IPS-20b (cell line): ENCODE data around the gene IMPDH2.

ENCODE experiments used
- H3K27ac ChIP-seq: one replicate; pipeline ENCODE4 v1.5.1; 2013; ENCODE audit warnings: low read length
- H3K27me3 ChIP-seq: 2 replicates; pipeline ENCODE4 v1.6.1; 2013; ENCODE audit warnings: mild to moderate bottlenecking, low read length, inconsistent platforms; ENCODE audit not compliant: insufficient read depth
- H3K36me3 ChIP-seq: 2 replicates; pipeline ENCODE4 v1.6.1; 2013; ENCODE audit warnings: low read depth, mild to moderate bottlenecking, inconsistent platforms, low read length, moderate library complexity; ENCODE audit not compliant: insufficient read depth
- H3K4me1 ChIP-seq: 2 replicates; pipeline ENCODE4 v1.6.1; 2013; ENCODE audit warnings: mild to moderate bottlenecking, control low read depth, inconsistent platforms, low read length, moderate library complexity; ENCODE audit not compliant: insufficient read depth
- H3K4me3 ChIP-seq: 2 replicates; pipeline ENCODE4 v1.5.1; 2013; ENCODE audit warnings: mild to moderate bottlenecking, low read length, inconsistent platforms
- H3K9ac ChIP-seq: 2 replicates; pipeline ENCODE4 v1.6.1; 2013; ENCODE audit warnings: low read depth, mild to moderate bottlenecking, inconsistent platforms, low read length, moderate library complexity
- H3K9me3 ChIP-seq: 2 replicates; pipeline ENCODE4 v1.6.1; 2013; ENCODE audit warnings: mild to moderate bottlenecking, low read depth, low read length, inconsistent platforms; ENCODE audit not compliant: insufficient read depth

Gene IMPDH2

GRCh38 chr3:48989126-48989795 is 39.9 kb downstream of the IMPDH2 start:
- Histone ChIP-seq H3K9ac (peak overlapping the region; percentile 85), H3K27ac (peak overlapping the region; percentile 78), H3K9me3 (no peaks in the 10 kb centered on the region), H3K4me3 (peak overlapping the region; percentile 91), H3K27me3 (no peaks in the 10 kb centered on the region), H3K36me3 (peaks cover 21% of the 10 kb centered on the region), H3K4me1 (peaks cover 13% of the 10 kb centered on the region)

GRCh38 chr3:48985831-48986376 is 43.3 kb downstream of the IMPDH2 start:
- Histone ChIP-seq H3K4me1 (peaks cover 6% of the 10 kb centered on the region; the same call in 1 of the 2 replicates), H3K27ac (no peak overlapping the region), H3K4me3 (no peak overlapping the region), H3K9me3 (no peaks in the 10 kb centered on the region), H3K9ac (no peak overlapping the region), H3K27me3 (no peaks in the 10 kb centered on the region), H3K36me3 (peaks cover 52% of the 10 kb centered on the region)

- peaks cover 63% of the 10 kb centered on the region for H3K36me3 ChIP-seq
These were observed 44.5 kb downstream of the IMPDH2 start for GRCh38 chr3:48984663-48985062.

DNA sequence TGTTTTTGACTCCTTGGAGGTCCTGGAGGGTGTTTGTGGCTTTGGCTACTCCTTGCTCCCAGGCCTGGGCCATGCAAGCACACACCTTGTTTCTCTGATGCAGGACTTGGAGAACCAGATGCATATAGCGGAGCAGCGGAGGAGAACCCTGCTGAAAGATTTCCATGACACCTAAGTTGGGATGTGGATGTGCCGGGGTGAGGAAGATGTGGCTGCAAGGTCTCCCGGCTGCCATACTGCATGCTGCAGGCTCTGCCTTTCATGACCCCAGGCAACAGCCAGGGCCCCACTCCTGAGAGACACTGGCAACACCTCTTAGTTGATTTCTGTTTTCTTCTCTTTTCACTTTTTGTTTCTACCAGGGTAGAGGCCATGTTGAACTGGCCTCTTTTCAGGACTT is 46.1 kb downstream of the IMPDH2 start:
- Histone ChIP-seq H3K9me3 (no peaks in the 10 kb centered on the region), H3K4me1 (no peaks in the 10 kb centered on the region), H3K27me3 (no peaks in the 10 kb centered on the region), H3K36me3 (peaks cover 76% of the 10 kb centered on the region), H3K4me3 (no peak overlapping the region), H3K27ac (no peak overlapping the region), H3K9ac (no peak overlapping the region)

More at GRCh38 chr3:48984663-48985062, 44.5 kb downstream of the IMPDH2 start:
- Histone ChIP-seq H3K9ac (no peak overlapping the region), H3K27ac (no peak overlapping the region), H3K4me3 (no peak overlapping the region), H3K4me1 (peaks cover 5% of the 10 kb centered on the region; the same call in 1 of the 2 replicates), H3K9me3 (no peaks in the 10 kb centered on the region), H3K27me3 (no peaks in the 10 kb centered on the region)

DNA sequence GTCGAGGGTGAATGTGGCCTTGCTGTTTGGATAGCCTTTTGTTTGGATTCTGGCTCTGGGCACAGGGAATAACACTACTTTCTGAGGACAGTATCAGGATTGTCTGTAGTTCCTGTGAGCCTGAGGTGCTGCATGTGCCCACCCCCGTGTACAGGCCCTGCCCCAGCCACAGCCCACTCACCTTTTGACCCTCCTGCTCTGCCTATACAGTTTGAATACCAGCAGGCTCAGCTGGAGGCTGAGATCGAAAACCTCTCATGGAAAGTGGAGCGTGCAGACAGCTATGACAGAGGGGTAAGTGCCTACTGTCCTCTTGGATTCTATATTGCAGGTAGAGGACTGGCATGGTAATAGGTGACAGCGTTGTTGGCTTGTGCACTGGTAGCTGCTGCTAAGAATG is 46.5 kb downstream of the IMPDH2 start:
- peaks cover 80% of the 10 kb centered on the region for H3K36me3 ChIP-seq
- no peak overlapping the region for H3K4me3 ChIP-seq
- no peak overlapping the region for H3K9ac ChIP-seq
- H3K4me1 ChIP-seq: no peaks in the 10 kb centered on the region
- H3K9me3 ChIP-seq: no peaks in the 10 kb centered on the region
- H3K27me3 ChIP-seq: no peaks in the 10 kb centered on the region
- H3K27ac ChIP-seq: no peak overlapping the region

- H3K27me3 ChIP-seq: no peaks in the 10 kb centered on the region
- H3K36me3 ChIP-seq: peaks cover 85% of the 10 kb centered on the region
- H3K4me3 ChIP-seq: no peak overlapping the region
- no peak overlapping the region for H3K27ac ChIP-seq
- H3K4me1 ChIP-seq: no peaks in the 10 kb centered on the region
- no peak overlapping the region for H3K9ac ChIP-seq
- H3K9me3 ChIP-seq: no peaks in the 10 kb centered on the region
These were observed 47.2 kb downstream of the IMPDH2 start for GRCh38 chr3:48982016-48982415.

DNA sequence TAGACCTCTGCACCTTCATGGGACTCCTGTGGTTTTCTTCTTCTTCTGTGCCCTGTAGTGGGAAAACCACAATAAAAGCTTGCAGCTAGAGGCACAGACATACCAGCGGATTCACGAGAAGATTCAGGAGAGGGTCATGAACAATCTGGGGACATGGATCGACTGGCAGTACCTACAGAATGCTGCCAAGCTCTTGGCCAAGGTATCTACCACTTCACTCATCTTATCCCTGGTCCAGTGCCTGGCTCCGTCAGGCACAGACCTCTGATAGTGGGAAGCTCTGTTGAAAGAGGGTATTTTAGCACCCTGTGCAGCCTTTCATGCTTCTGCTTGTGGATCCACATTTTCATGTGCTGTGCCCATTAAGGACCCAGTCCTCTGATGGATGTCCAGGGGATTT is 48.9 kb downstream of the IMPDH2 start:
- Histone ChIP-seq H3K9ac (no peak overlapping the region), H3K9me3 (no peaks in the 10 kb centered on the region), H3K4me3 (no peak overlapping the region), H3K36me3 (peaks cover 94% of the 10 kb centered on the region), H3K4me1 (no peaks in the 10 kb centered on the region), H3K27ac (no peak overlapping the region), H3K27me3 (no peaks in the 10 kb centered on the region)

- H3K4me1 ChIP-seq: no peaks in the 10 kb centered on the region
- H3K9ac ChIP-seq: no peak overlapping the region
- H3K36me3 ChIP-seq: peaks cover 94% of the 10 kb centered on the region
- H3K9me3 ChIP-seq: no peaks in the 10 kb centered on the region
- no peak overlapping the region for H3K4me3 ChIP-seq
- H3K27me3 ChIP-seq: no peaks in the 10 kb centered on the region
- no peak overlapping the region for H3K27ac ChIP-seq
These were observed 49.7 kb downstream of the IMPDH2 start for GRCh38 chr3:48979451-48979850.
